Fibroblast of skin of left quadriceps (primary cell): ENCODE measurements around the gene DRAXIN.
A peak's percentile ranks its signal among the peaks of the same experiment; 100 is the strongest.

Experiments
- DNase-seq, 2 experiments: peaks; one replicate each; pipeline ENCODE4 v3.0.0-alpha.2; 2013; ENCODE audit warnings: low read depth in 2 of 2

The DRAXIN gene

DNA sequence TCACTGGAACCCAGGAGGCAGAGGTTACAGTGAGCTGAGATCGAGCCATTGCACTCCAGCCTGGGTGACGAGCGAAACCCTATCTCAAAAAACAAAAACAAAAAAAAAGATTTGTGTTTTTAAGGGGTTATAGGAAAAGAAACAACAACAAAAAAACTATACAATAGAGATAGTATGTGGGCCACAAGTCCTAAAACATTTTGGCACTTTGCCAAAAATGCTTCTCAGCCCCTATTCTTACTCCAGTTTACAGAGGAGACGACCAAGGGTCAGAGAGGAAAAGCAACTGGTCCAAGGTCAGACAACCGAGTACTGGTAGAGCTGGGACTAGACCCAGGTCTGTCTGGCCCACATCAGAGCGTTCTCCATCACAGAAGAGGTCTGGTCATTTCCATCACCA, 33.9 kb upstream of the DRAXIN start:
- no peak for DNase-seq

GRCh38 chr1:11658542-11658941, 33.0 kb upstream of the DRAXIN start:
- DNase-seq = no peak

DNA sequence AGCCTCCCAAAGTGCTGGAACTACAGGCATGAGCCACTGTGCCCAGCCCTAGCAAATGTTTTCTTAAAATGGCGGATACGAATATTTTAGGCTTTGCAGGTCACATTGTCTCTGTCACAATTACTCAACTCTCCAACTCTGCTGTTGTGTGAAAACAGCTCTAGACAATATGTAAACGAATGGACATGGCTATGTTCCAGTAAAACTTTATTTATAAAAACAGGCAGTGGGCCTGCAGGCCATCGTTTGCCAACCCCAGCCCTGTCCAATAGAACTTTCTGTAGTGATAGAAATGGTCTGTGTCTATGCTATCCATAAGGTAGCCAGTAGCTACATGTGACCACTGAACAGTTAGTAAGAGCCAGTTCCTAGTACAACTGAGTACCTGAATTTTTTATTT, 31.8 kb upstream of the DRAXIN start:
- no peak for DNase-seq

DNA sequence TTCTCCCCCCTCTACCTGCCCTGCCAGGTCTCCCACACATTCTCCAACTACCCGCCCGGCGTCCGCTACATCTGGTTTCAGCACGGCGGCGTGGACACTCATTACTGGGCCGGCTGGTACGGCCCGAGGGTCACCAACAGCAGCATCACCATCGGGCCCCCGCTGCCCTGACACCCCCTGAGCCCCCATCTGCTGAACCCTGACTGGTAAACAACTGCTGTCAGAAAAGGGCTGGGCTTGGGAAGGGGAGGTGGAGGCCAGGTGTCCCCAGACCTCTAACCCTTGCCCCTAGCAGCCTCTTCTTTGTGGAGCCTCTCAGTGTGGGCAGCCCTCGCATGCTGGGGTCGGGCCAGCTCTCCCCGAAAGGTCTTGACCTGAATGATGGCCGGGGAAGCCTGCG, 30.4 kb upstream of the DRAXIN start:
- no peak for DNase-seq

GRCh38 chr1:11664336-11665065, 27.0 kb upstream of the DRAXIN start:
- no peak for DNase-seq

GRCh38 chr1:11668516-11668915, 23.0 kb upstream of the DRAXIN start:
- no peak for DNase-seq

DNA sequence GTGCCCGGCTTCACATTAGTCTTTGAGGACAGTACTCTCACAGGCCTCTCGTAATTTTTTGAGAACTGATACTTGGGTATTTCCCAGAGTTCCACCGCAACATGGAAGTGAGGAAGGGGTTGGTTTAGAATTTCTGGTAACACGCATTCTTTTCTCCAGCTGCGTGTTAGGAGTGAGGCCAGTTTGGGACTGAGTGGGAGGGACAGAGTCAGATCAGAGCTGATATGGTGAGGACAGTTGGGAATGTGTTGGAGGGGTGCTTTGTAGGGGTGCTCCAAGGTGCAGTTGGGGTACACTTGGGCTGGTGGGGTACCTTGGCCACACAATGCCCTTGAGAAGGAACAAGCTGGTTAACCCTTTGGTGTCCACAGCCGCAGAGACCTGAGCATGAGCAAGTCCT, 20.8 kb upstream of the DRAXIN start:
- DNase-seq = no peak

DNA sequence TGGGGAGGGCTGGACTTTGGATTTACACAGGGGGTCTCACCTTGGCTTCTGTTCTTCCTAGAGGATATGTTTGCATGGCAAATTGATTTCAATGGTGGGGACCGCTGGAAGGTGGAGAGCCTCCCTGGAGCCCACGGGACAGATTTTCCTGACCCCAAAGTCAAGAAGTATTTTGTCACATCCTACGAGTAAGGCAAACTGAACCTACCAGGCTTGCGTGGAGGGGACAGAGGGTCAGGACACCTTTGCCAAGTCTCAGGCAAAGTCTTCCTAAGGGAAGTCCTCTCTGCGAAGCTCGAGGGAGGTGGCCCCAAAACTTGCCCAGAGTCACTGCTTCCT, 20.3 kb upstream of the DRAXIN start:
- no peak for DNase-seq

DNA sequence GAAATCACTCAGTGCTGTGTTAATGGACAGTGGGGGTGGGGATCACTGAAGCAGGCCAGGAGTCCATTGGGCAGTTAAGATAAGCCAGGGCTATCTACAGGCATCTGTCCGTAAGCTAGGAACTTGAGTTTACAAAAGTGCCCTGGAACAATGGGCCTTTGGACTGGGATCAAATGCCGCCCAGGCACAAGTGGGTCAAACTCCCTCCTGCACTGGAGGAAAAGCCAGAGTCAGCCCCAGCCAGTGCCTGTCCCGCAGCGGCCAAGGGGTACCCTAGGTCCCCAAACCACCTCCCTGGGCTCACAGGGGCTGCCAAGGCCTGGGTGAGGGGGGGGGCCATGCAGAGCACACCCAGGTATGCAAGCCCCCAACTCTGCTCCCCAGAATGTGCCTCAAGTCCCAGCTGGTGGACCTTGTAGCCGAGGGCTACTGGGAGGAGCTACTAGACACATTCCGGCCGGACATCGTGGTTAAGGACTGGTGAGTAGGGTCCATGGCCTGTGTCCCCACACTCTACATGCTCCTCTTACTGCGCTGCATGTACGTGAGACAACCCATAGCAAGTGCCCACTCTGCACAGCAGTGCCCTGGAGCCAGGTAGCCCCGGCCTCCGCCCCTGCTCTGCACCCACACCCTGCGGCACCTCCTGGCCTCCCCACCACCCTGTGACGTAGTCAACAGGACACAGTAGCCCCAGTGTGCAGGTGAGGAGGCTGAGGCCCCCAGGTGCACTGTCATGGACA, 19.8 kb upstream of the DRAXIN start:
- DNase-seq = no peak

DNA sequence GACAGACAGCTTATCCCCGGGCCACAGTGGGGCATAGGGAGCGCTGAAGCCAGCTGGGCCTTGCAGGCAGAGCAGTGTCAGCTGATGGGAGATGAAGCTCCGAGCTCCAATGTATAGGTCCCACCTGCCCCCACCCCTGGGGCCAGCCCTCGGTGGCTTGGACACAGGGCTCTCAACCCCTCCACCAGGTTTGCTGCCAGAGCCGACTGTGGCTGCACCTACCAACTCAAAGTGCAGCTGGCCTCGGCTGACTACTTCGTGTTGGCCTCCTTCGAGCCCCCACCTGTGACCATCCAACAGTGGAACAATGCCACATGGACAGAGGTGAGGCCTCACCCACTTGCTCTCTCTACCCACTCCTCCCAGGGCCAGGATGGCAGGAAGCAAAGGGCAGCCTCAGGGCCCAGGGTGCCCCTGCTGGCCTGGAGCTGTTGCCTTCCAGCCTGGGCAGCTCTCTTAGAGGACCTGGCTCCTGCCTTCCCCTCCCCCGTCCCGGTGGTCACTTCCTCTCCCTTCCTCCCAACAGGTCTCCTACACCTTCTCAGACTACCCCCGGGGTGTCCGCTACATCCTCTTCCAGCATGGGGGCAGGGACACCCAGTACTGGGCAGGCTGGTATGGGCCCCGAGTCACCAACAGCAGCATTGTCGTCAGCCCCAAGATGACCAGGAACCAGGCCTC, 18.3 kb upstream of the DRAXIN start:
- DNase-seq = no peak

- DNase-seq = no peak
Observed at GRCh38 chr1:11674488-11674887, 17.0 kb upstream of the DRAXIN start.

DNA sequence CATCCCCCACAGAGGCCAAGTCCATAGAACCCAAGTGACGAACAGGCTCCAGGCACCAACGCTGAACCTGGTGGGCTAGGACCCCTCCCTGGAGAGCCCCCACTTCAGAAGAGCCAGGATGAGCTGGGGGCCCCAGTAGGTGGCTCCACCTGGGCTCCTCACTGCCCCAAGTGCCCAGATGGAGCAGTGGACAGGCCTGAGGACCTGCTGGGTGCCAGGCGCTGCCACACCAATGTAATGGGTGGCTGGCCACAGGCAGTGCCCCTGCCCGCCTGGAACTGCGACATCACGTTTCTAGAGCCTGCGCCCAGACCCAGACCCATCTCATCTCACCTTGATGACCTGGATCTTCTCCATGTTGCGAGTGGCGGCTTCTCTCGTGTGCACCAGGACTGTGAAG, 16.2 kb upstream of the DRAXIN start:
- DNase-seq = no peak

DNA sequence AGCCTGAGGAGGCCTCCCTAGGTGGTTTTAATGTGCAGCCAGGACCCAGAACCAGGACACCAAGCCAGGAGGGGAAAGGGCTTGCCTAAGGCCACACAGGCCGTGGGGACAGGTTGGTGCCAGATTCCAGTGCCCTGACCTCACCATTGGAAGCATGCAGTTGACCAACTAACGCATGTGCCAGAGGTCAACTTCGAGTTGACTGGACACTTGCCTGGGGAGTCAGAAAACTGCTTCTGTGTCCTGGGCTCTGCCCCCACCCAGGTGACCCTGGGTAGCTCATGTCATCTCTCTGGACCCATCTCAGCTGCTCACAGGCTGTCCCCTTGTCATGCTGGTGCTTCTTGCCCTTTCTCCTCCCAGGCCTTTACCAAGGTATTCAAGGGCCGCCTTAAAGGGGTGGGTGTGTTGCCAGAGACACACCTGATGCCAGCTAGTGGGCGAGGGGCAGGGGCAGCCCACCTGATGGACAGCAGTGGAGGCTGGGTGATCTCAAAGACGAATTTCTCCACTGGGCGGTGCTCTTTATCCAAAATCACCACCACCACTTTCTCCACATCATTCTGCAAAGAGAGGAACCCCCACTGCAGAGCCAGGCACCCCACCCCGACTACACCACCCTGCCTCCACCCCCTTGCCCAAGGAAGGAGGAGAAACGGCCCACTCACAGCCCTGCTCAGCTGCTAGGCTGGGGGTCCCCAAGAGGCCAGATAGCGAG, 15.0 kb upstream of the DRAXIN start:
- DNase-seq = no peak

DNA sequence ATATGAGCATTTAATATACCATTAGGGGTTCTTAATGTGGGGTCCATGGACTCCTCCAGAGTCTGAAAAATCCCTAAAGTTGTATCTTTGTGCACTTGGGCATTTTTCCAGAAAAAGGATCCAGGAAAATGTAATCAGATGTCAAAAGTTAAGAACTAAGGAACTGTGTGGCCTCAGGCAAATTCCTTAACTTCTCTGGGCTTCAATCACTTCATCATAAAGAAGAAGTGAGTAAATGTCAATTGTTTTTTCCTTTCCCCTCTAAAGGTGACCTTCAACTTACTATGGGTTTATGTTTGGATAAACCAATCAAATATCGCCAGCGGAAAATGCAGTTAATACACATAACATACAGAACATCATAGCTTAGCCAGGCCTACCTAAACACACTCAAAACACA, 13.1 kb upstream of the DRAXIN start:
- no peak for DNase-seq

DNA sequence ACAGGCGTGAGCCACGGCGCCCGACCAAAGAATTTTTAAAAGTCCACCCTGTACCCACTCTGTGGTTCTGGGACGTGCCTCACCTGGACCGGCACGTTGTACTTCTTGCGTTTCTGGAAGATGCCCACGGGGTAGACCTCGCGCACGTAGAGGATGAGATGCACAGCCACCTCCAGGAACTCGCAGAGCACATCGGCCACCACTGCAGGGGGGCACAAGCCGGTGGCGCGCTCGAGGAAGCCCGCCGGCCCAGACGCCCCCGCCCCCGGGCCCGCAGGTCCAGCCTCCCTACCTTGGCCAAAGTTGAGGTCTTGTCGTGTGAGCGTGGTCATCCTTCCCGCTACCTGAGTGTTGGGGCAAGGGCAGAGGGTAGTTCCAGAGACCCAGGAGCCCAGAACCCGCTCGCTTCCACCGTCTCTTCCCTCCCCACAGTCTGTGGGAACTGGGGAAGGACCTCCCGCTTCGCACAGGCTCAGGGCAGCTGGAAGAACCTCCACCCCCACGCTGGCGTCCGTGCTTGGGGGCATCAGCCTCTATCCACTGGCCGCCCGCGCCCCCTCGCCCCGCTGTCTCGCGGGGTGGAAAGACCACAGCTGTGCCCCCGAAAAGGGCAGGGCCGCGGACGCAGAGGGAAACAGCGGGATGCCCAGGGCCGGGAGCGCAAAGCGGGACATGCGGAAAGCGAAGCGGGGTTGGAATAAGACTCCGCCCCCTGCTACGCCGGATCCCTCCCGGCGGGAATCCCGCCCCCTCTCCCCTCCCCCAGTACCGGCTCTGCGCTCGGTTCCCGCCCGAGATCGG, 11.0 kb upstream of the DRAXIN start:
- peak in 1 of 2 experiments; percentile 11 for DNase-seq

GRCh38 chr1:11681071-11681771, 10.3 kb upstream of the DRAXIN start, which contains the start of gene MAD2L2:
Gene MAD2L2, minus strand, starts transcription at chr1:11681148. Its CDS starts 547 bp downstream, at chr1:11680601.
- DNase-seq = peak; percentile 40 to 50

DNA sequence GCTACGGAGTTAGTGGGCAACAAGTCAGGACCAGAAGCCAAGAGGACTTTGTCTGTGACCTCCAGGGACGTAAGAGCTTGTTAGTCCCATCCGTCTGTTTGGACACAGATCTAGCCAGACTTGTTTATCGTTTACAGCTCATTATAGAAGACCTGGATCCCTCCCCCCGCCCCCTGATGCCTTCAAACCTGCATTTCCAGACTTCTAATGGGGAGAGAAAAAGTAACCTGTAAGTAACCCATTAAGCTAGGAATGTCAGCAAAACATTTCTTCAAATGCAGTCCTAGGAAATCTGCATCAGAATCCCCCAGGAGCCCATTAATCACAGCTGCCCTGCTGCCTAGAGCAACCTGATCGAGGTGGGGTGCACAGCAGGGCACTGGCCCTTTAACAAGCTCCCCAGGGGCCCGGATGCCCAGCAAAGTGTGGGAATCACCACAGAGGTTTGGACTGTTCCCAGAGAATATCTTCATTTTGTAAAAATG, 9.2 kb upstream of the DRAXIN start:
- no peak for DNase-seq

DNA sequence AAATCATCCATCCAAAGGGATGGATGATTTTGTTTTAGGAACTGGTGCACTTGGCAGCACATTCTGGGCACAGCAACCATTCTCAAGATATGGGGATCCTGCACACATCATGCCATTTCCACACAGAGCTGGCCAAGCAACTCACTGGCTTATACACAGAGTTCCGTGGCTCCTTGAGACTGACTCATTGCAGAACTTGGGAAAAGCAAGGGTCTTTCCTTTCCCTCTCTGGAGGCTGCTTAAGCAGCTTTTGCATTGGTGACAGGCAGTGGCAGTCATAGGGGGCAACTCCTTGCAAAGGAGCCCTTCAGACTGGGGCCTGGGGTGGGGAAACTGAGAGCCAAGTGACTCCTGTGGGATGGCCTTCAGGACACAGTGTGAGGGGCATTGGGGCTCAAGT, 8.7 kb upstream of the DRAXIN start:
- DNase-seq = no peak

DNA sequence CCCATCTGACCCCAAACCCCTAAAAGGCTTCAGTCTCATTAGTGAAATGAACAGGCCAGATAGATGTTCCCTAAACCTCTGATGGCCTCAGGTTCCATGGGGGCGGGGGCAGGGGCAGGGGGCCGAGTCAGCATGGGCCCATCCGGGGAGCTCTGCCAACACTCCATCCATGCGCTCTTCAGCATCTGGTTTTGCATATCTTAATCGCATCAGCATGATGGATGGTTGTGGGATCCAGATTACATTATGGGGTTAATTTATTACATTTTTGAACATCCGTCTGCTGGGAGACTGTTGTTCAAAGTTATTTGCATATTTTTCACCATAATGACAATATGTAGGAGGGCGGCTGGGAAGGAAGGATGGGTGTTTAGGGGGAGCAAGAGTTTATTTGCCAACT, 7.4 kb upstream of the DRAXIN start:
- peak in 1 of 2 experiments; percentile 20 for DNase-seq

GRCh38 chr1:11685210-11685752, 6.2 kb upstream of the DRAXIN start:
- DNase-seq = no peak
